Glutamatergic neuron (in vitro differentiated cells): ENCODE measurements around the gene VPS52. TPM values are rescaled to one million over a fixed set of nuclear protein-coding genes. Genes with fewer than 3 reads are reported as not detected.
A peak's percentile ranks its signal among the peaks of the same experiment; 100 is the strongest.

Experiments used
- DNase-seq: peaks from one replicate; pipeline ENCODE4 v3.0.0; 2022
- H3K27ac Mint-ChIP-seq: one replicate; pipeline ENCODE4 v1.8.0; 2020; ENCODE audit warnings: mild to moderate bottlenecking, mixed read lengths, inconsistent platforms; ENCODE audit not compliant: unreplicated experiment
- H3K27me3 Mint-ChIP-seq: one replicate; pipeline ENCODE4 v1.8.0; 2020; ENCODE audit warnings: mild to moderate bottlenecking, moderate library complexity, mixed read lengths, inconsistent platforms; ENCODE audit not compliant: unreplicated experiment
- H3K36me3 Mint-ChIP-seq: one replicate; pipeline ENCODE4 v1.8.0; 2020; ENCODE audit warnings: mild to moderate bottlenecking, mixed read lengths, inconsistent platforms; ENCODE audit not compliant: unreplicated experiment
- H3K4me1 Mint-ChIP-seq: one replicate; pipeline ENCODE4 v1.8.0; 2020; ENCODE audit warnings: mild to moderate bottlenecking, low read depth, mixed read lengths, inconsistent platforms; ENCODE audit not compliant: unreplicated experiment
- H3K4me3 Mint-ChIP-seq: one replicate; pipeline ENCODE4 v1.8.0; 2020; ENCODE audit warnings: mild to moderate bottlenecking, mixed read lengths, inconsistent platforms; ENCODE audit not compliant: unreplicated experiment
- H3K9me3 Mint-ChIP-seq: one replicate; pipeline ENCODE4 v1.8.0; 2020; ENCODE audit warnings: mild to moderate bottlenecking, moderate library complexity, mixed read lengths, inconsistent platforms; ENCODE audit not compliant: unreplicated experiment
- total RNA-seq: library from RNA; stranded (reverse); fragmentation: NEBNext Ultra II Directional; extraction: Animal tissue kit (Norgen Biotek cat#: 25700); gene quantifications from one replicate; pipeline ENCODE4 v1.2.1, GENCODE V29; 2021; ENCODE audit not compliant: unreplicated experiment
- TF ChIP-seq, protein P1 (sequence below): fragments of 200-600 bp; sonication (generic); IDR thresholded peaks from one replicate; pipeline ENCODE4 v1.5.0; 2021; ENCODE audit not compliant: partially characterized antibody, unreplicated experiment

VPS52 gene
- total RNA-seq, 1 donor from 2014 or later, result 50.9 TPM

GRCh38 chr6:33205191-33206026 lies 66.3 kb downstream of the VPS52 start:
- peak overlapping the region; percentile 90 for H3K27ac Mint-ChIP-seq
- TF ChIP-seq, protein P1, sequence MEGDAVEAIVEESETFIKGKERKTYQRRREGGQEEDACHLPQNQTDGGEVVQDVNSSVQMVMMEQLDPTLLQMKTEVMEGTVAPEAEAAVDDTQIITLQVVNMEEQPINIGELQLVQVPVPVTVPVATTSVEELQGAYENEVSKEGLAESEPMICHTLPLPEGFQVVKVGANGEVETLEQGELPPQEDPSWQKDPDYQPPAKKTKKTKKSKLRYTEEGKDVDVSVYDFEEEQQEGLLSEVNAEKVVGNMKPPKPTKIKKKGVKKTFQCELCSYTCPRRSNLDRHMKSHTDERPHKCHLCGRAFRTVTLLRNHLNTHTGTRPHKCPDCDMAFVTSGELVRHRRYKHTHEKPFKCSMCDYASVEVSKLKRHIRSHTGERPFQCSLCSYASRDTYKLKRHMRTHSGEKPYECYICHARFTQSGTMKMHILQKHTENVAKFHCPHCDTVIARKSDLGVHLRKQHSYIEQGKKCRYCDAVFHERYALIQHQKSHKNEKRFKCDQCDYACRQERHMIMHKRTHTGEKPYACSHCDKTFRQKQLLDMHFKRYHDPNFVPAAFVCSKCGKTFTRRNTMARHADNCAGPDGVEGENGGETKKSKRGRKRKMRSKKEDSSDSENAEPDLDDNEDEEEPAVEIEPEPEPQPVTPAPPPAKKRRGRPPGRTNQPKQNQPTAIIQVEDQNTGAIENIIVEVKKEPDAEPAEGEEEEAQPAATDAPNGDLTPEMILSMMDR, result no peak
- no peaks in the 10 kb centered on the region for H3K36me3 Mint-ChIP-seq
- peaks cover 24% of the 10 kb centered on the region for H3K27me3 Mint-ChIP-seq
- H3K4me3 Mint-ChIP-seq, result peak overlapping the region; percentile 99
- DNase-seq, result no peak
- peaks cover 24% of the 10 kb centered on the region for H3K4me1 Mint-ChIP-seq
- H3K9me3 Mint-ChIP-seq, result peaks cover 11% of the 10 kb centered on the region

DNA sequence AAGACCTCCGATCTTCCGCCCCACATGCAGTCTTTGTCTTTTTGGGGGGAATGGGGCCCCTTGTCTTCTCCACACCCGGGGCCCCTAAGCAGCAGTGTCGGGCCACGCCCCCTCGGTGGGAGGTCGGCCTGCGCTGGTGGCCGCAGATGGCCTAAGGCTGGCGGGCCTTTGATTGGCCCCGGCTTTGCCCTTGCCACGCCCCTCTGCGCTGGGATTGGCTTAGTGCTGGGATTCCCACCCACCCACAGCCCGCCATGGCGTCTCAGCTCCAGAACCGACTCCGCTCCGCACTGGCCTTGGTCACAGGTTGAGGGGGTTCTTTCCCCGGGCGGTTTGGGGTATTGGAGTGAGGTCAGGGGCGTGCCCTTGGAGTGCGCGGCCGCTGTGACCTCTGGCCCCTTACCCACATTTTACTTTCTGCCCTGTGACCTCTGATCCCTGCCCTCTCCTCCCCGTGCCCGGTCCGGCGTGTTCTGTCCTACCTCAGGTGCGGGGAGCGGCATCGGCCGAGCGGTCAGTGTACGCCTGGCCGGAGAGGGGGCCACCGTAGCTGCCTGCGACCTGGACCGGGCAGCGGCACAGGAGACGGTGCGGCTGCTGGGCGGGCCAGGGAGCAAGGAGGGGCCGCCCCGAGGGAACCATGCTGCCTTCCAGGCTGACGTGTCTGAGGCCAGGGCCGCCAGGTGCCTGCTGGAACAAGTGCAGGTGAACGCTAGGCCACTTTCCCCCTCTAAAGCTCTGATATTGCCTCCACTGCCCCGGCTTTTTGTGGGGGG lies 67.1 kb downstream of the VPS52 start, which contains the start of gene HSD17B8:
Gene HSD17B8 (plus strand): TSS at position 241 of the 776 bp plus-strand sequence. CDS start 14 bp downstream, at position 255.
- no peaks in the 10 kb centered on the region for H3K36me3 Mint-ChIP-seq
- TF ChIP-seq, protein P1, result no peak
- peaks cover 12% of the 10 kb centered on the region for H3K9me3 Mint-ChIP-seq
- H3K27me3 Mint-ChIP-seq, result peaks cover 24% of the 10 kb centered on the region
- peaks cover 24% of the 10 kb centered on the region for H3K4me1 Mint-ChIP-seq
- DNase-seq, result peak; percentile 99
- H3K27ac Mint-ChIP-seq, result peak within 1 kb of the TSS; percentile 90
- H3K4me3 Mint-ChIP-seq, result peak within 1 kb of the TSS; percentile 99

GRCh38 chr6:33204165-33204414 lies 67.6 kb downstream of the VPS52 start:
- DNase-seq, result no peak
- peaks cover 10% of the 10 kb centered on the region for H3K9me3 Mint-ChIP-seq
- peak overlapping the region; percentile 99 for H3K4me3 Mint-ChIP-seq
- H3K36me3 Mint-ChIP-seq, result no peaks in the 10 kb centered on the region
- peaks cover 22% of the 10 kb centered on the region for H3K27me3 Mint-ChIP-seq
- H3K4me1 Mint-ChIP-seq, result peaks cover 24% of the 10 kb centered on the region
- H3K27ac Mint-ChIP-seq, result no peak overlapping the region
- TF ChIP-seq, protein P1, result no peak

GRCh38 chr6:33203443-33204164 lies 68.1 kb downstream of the VPS52 start:
- Mint-ChIP-seq H3K36me3 (no peaks in the 10 kb centered on the region), H3K4me3 (peak overlapping the region; percentile 99), H3K27ac (no peak overlapping the region), H3K27me3 (peaks cover 20% of the 10 kb centered on the region), H3K9me3 (peaks cover 13% of the 10 kb centered on the region), H3K4me1 (peaks cover 27% of the 10 kb centered on the region)
- DNase-seq, result no peak
- TF ChIP-seq, protein P1, result no peak
